ENCODE data around the gene POLR3K.

GRCh38 chr16:55571-56136, 2.2 kb upstream of the POLR3K start:
- TF ChIP-seq, protein P1, sequence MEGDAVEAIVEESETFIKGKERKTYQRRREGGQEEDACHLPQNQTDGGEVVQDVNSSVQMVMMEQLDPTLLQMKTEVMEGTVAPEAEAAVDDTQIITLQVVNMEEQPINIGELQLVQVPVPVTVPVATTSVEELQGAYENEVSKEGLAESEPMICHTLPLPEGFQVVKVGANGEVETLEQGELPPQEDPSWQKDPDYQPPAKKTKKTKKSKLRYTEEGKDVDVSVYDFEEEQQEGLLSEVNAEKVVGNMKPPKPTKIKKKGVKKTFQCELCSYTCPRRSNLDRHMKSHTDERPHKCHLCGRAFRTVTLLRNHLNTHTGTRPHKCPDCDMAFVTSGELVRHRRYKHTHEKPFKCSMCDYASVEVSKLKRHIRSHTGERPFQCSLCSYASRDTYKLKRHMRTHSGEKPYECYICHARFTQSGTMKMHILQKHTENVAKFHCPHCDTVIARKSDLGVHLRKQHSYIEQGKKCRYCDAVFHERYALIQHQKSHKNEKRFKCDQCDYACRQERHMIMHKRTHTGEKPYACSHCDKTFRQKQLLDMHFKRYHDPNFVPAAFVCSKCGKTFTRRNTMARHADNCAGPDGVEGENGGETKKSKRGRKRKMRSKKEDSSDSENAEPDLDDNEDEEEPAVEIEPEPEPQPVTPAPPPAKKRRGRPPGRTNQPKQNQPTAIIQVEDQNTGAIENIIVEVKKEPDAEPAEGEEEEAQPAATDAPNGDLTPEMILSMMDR (IDR thresholded peaks at IDR 0.05; ENCODE audit: insufficient read depth, low read length, poor library complexity, severe bottlenecking), result no peak
- no peak for TF ChIP-seq EZH2phosphoT487 (conservative IDR thresholded peaks at IDR 0.05; ENCODE audit: low read length)

Measured in SU-DHL-6 (cell line).